Measurements from ENCODE around the gene MPV17. TPM values are rescaled to one million over a fixed set of nuclear protein-coding genes. Genes with fewer than 3 reads are reported as not detected.

Gene MPV17
- 76.2 to 97.2 TPM (median 87.4 TPM) in 5 replicates for total RNA-seq (2022; extraction: Qiagen RNA extraction)

DNA sequence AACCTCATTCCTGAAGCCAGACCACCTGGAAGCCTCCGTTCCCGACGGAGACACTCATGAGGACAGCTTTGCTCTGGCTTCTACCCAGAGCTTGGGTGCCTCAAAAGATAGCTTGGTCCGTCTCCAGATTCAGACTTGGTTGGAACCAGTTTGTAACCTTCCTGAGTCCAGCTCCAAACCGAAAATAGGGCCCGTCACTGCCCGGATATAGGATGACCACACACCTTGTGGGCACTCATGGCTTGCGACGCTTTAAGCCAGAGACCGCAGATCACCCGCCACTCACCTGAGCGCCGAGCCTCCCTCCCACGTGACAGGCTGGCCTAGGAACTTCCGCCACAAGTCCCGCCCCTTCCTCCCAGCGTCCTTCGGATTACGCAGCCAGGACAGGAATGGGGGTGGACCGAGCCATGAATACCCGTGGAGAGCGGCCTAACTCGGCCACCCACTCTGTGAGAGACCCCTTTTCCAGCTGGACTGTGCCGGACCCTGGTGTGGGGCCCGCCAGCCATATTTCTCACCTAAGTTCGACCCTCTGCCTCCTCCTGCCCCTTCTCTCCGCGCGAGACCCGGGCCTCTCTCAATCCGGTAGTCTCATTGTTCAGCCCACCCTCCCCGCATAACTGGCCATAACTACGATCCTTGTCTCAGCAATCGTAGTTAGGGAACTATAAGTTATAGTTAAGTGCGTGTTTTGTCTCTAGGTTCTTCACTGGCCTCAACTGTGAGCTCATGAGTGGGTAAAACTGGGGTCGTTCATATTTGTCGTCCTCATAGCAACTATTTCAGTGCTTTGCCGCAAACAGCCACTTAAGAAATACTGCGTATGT is at the start of gene MPV17:
Gene MPV17, minus strand, starts transcription at position 332 of the 830 bp plus-strand sequence. CDS start 580 bp downstream, outside the sequence.

DNA sequence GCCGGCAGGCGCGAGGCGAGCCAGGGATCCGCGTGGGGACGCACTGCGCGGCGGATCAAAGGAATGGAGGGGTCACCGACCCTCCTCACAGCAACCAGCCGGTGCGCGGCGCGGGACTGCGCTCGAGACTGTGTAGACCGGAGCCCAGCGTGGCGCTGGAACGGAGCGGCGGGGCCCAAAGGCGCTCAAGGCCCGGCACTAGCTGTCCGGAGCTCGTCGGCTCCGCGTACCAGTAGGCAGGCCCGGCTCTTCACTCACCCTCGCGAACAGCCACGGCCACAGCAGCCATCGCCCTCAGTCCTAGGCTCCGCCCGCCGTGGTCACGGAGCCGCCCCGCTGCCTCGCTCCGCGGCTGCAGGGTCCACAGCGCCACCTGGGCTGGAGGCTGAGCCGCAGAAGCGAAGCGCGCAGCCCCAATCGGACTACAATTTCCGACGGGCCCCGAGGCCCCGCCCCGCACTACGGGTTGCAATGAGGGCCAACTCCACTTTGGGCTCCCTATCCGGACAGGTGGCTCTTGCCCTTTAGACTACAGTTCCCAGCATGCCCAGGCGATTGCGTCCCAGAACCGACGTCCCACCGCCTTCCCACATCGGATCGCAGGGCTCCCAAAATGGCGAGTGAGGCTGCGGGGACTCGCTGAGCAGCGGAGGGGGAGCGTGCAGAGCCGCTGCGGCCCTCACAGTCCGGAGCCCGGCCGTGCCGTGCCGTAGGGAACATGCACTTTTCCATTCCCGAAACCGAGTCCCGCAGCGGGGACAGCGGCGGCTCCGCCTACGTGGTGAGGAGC is 47.3 kb upstream of the MPV17 start, which contains the start of the genes EIF2B4 and SNX17:
Gene EIF2B4, minus strand, starts transcription at position 313 of the 790 bp plus-strand sequence. Its CDS starts 24 bp downstream, at position 289.
Gene SNX17, plus strand, starts transcription at position 591 of the 790 bp plus-strand sequence. Its CDS starts 128 bp downstream, at position 719.

GRCh38 chr2:27356382-27357181 is 33.7 kb upstream of the MPV17 start, which contains the start of gene GTF3C2:
Gene GTF3C2, minus strand, starts transcription at chr2:27356764. Its CDS starts 13,210 bp downstream, at chr2:27343554.

GRCh38 chr2:27308359-27308881 is 14.5 kb downstream of the MPV17 start, which contains the start of gene UCN:
Gene UCN, minus strand, starts transcription at chr2:27308445. Its CDS starts 550 bp downstream, at chr2:27307895.

DNA sequence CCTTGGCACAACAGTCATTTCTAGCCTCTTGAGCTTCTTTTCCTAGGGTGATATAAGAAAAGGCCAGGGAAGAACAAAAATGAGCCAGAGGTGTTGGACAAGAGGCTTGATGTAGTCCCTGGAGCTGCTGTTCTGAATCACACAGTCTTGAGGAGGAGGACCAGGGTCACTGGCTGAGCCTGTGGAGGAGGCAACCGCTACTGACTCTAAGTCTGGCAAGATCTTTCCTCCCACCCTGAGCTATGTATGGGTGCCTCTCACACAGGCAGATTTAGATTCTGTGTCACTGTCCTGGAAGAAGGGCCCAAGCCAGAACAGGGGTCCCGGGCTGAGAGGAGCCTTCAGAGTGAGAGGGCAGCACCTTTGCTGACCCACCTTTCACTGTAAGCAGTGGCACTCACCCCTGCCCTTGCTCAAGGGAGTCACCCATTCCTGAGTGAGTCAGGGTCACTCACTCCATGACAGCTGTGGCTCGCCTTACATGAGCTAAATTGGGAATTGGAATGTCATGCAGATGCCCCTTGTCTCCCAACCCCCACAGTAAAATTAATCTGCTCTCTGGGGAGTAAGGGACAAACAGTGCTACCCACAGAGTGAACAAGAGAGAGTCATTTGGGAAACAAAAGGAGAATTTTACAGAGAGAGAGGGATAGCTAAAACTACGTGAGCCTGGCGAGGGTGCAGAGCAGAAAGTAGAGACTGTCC is 40.9 kb downstream of the MPV17 start, which contains the start of gene TRIM54:
Gene TRIM54, plus strand, starts transcription at position 575 of the 705 bp plus-strand sequence. CDS start 303 bp downstream, outside the sequence.

GRCh38 chr2:27275211-27276150 is 47.4 kb downstream of the MPV17 start, which contains the start of gene DNAJC5G:
Gene DNAJC5G, plus strand, starts transcription at chr2:27275433. Its CDS starts 1,296 bp downstream, at chr2:27276729.

GRCh38 chr2:27262379-27263286 is 60.3 kb downstream of the MPV17 start, which contains the start of gene SLC30A3:
Gene SLC30A3, minus strand, starts transcription at chr2:27263047. Its CDS starts 141 bp downstream, at chr2:27262906.

Other genes starting within 250 kb of the MPV17 start
- 0.32 to 0.57 TPM (median 0.43 TPM) in 5 replicates for gene EMILIN1, start 244.5 kb downstream of the MPV17 start, total RNA-seq (2022; extraction: Qiagen RNA extraction)
- gene KHK, start 236.3 kb downstream of the MPV17 start, total RNA-seq (2022; extraction: Qiagen RNA extraction): 7.6 to 9.1 TPM (median 8.3 TPM) in 5 replicates
- gene CGREF1, start 204.0 kb downstream of the MPV17 start, total RNA-seq (2022; extraction: Qiagen RNA extraction): 7.2 to 8.1 TPM (median 7.8 TPM) in 5 replicates
- 0.50 to 1.8 TPM (median 1.5 TPM) in 5 replicates for gene ABHD1, start 199.3 kb downstream of the MPV17 start, total RNA-seq (2022; extraction: Qiagen RNA extraction)
- 41.9 to 59.1 TPM (median 55.6 TPM) in 5 replicates for gene PREB, start 188.5 kb downstream of the MPV17 start, total RNA-seq (2022; extraction: Qiagen RNA extraction)
- gene PRR30, start 183.7 kb downstream of the MPV17 start, total RNA-seq (2022; extraction: Qiagen RNA extraction): not detected in 5 replicates
- not detected in 5 replicates for gene TCF23, start 174.1 kb downstream of the MPV17 start, total RNA-seq (2022; extraction: Qiagen RNA extraction)
- gene ATRAID, start 111.1 kb downstream of the MPV17 start, total RNA-seq (2022; extraction: Qiagen RNA extraction): 203 to 224 TPM (median 205 TPM) in 5 replicates
- gene SLC5A6, start 110.8 kb downstream of the MPV17 start, total RNA-seq (2022; extraction: Qiagen RNA extraction): 63.3 to 67.2 TPM (median 66.7 TPM) in 5 replicates
- gene CAD, start 105.7 kb downstream of the MPV17 start, total RNA-seq (2022; extraction: Qiagen RNA extraction): 46.1 to 66.1 TPM (median 64.5 TPM) in 5 replicates
- gene SLC30A3, start 60.0 kb downstream of the MPV17 start, total RNA-seq (2022; extraction: Qiagen RNA extraction): 1.8 to 3.4 TPM (median 3.3 TPM) in 5 replicates
- not detected in 5 replicates for gene DNAJC5G, start 47.7 kb downstream of the MPV17 start, total RNA-seq (2022; extraction: Qiagen RNA extraction)
- gene TRIM54, start 40.7 kb downstream of the MPV17 start, total RNA-seq (2022; extraction: Qiagen RNA extraction): 0.67 to 1.2 TPM (median 0.81 TPM) in 5 replicates
- gene UCN, start 14.7 kb downstream of the MPV17 start, total RNA-seq (2022; extraction: Qiagen RNA extraction): 0.63 to 2.5 TPM (median 1.7 TPM) in 5 replicates
- 57.2 to 68.7 TPM (median 63.7 TPM) in 5 replicates for gene GTF3C2, start 33.7 kb upstream of the MPV17 start, total RNA-seq (2022; extraction: Qiagen RNA extraction)
- gene EIF2B4, start 47.2 kb upstream of the MPV17 start, total RNA-seq (2022; extraction: Qiagen RNA extraction): 51.5 to 60.8 TPM (median 57.1 TPM) in 5 replicates
- gene SNX17, start 47.5 kb upstream of the MPV17 start, total RNA-seq (2022; extraction: Qiagen RNA extraction): 124 to 133 TPM (median 128 TPM) in 5 replicates
- gene ZNF513, start 57.6 kb upstream of the MPV17 start, total RNA-seq (2022; extraction: Qiagen RNA extraction): 11.5 to 15.4 TPM (median 13.4 TPM) in 5 replicates
- 152 to 176 TPM (median 176 TPM) in 5 replicates for gene PPM1G, start 86.5 kb upstream of the MPV17 start, total RNA-seq (2022; extraction: Qiagen RNA extraction)
- gene NRBP1, start 105.5 kb upstream of the MPV17 start, total RNA-seq (2022; extraction: Qiagen RNA extraction): 119 to 140 TPM (median 133 TPM) in 5 replicates
- 0.39 to 0.87 TPM (median 0.45 TPM) in 5 replicates for gene KRTCAP3, start 119.3 kb upstream of the MPV17 start, total RNA-seq (2022; extraction: Qiagen RNA extraction)
- 6.0 to 9.0 TPM (median 7.5 TPM) in 5 replicates for gene IFT172, start 166.6 kb upstream of the MPV17 start, total RNA-seq (2022; extraction: Qiagen RNA extraction)
- gene FNDC4, start 172.1 kb upstream of the MPV17 start, total RNA-seq (2022; extraction: Qiagen RNA extraction): 3.8 to 5.3 TPM (median 4.5 TPM) in 5 replicates
- 0.13 to 0.20 TPM (median 0.13 TPM) in 5 replicates for gene GCKR, start 173.7 kb upstream of the MPV17 start, total RNA-seq (2022; extraction: Qiagen RNA extraction)

Data from A549 treated with dexamethasone at 1 μM for 4 hours (cell line).